ENCODE results near the gene THBD.

- no peak for TF ChIP-seq CTCF (IDR thresholded peaks at IDR 0.05 in 8 of 11, conservative IDR thresholded peaks at IDR 0.05 in 3 of 11)
- no peak for TF ChIP-seq POLR2A (IDR thresholded peaks at IDR 0.05)
- no peak for TF ChIP-seq POLR2AphosphoS5 (IDR thresholded peaks at IDR 0.05)
These were observed 36.0 kb downstream of the THBD start for GRCh38 chr20:23013429-23013828.

Measured in spleen (tissue), 7 donors.